ENCODE results near the gene AMZ1.
"Not testable (repeated sequence)": the region's sequence is repeated elsewhere in the genome, so short reads cannot be mapped to it uniquely, and the experiment has no call there.

The AMZ1 gene

DNA sequence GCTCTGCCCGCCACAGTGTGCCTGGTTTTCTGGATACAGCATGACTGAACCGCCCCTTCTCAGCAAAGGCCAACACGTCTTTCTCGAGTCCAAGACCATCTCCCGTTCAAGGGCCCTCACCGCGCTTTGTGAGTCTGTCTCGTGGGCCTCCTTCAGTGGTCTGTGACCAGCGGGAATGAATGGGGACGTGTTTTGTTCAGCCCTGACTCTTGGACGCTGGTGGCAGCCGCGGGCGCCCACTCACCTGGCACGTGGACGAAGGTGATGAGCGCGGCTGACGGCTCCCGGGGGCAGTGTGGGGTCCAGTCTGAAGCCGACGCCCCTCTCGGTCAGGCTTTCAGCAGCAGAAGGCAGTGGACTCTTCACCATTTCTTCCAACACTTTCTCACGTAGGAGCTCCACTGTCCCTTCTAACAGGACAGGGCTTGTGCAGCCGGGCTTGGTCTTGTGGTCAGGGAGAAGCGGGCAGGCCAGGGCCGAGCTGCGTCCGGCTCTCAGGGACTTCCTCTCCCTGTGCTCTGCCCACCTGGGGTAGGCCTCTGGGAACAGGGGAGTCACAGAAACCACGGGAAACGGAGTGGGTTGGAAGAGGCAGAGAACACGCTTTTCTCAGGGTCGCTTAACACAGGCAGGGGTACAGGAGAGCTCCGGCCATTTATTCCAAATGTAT lies 30.4 kb downstream of the AMZ1 start:
- no peaks in the 10 kb centered on the region for H3K27me3 ChIP-seq (ENCODE audit: control insufficient read depth, insufficient read depth, low read length, poor library complexity, severe bottlenecking)
- H3K36me3 ChIP-seq (ENCODE audit: control insufficient read depth, insufficient read depth, low read length), result no peaks in the 10 kb centered on the region
- H3K9me3 ChIP-seq (ENCODE audit: control insufficient read depth, low read length), result no peaks in the 10 kb centered on the region
- no peak overlapping the region for H3K27ac ChIP-seq (ENCODE audit: insufficient read depth, low read depth, low read length, poor library complexity, severe bottlenecking)
- 93% methylated on average over 34 of the region's 34 CpGs for WGBS, 2 experiments
- H3K4me3 ChIP-seq (ENCODE audit: insufficient read depth, low read depth, low read length), result no peak overlapping the region
- peaks cover under 1% of the 10 kb centered on the region for H3K4me1 ChIP-seq (ENCODE audit: control insufficient read depth, insufficient read depth, low read length)

DNA sequence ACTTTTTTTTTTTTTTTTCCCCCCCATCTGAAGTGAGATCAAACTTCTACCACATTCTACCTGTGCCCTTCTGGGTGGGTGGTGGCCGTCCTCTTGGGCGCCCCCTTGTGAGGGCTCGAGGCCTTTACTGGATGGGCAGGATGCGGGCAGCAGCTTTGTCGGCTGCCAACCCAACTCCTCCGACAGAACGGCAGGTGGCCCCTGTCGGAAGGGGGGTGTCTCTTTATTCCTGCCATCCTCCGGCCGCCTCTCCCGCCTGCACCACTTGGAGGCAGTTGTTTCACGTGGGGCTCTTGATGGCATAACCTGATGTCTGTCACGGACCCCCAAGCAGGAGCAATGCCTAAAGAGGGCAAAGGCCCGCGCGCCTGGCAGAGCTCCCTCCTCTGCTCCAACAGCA lies 31.0 kb downstream of the AMZ1 start:
- H3K4me1 ChIP-seq (ENCODE audit: control insufficient read depth, insufficient read depth, low read length), result no peaks in the 10 kb centered on the region
- H3K27me3 ChIP-seq (ENCODE audit: control insufficient read depth, insufficient read depth, low read length, poor library complexity, severe bottlenecking), result no peaks in the 10 kb centered on the region
- 62 to 63% methylated on average over 16 of the region's 16 CpGs for WGBS, 2 experiments
- no peaks in the 10 kb centered on the region for H3K9me3 ChIP-seq (ENCODE audit: control insufficient read depth, low read length)
- no peak overlapping the region for H3K27ac ChIP-seq (ENCODE audit: insufficient read depth, low read depth, low read length, poor library complexity, severe bottlenecking)
- no peaks in the 10 kb centered on the region for H3K36me3 ChIP-seq (ENCODE audit: control insufficient read depth, insufficient read depth, low read length)
- H3K4me3 ChIP-seq (ENCODE audit: insufficient read depth, low read depth, low read length), result no peak overlapping the region

GRCh38 chr7:2720024-2720423 lies 32.0 kb downstream of the AMZ1 start:
- Histone ChIP-seq H3K27me3 (ENCODE audit: control insufficient read depth, insufficient read depth, low read length, poor library complexity, severe bottlenecking) (no peaks in the 10 kb centered on the region), H3K9me3 (ENCODE audit: control insufficient read depth, low read length) (no peaks in the 10 kb centered on the region), H3K27ac (ENCODE audit: insufficient read depth, low read depth, low read length, poor library complexity, severe bottlenecking) (no peak overlapping the region), H3K4me3 (ENCODE audit: insufficient read depth, low read depth, low read length) (no peak overlapping the region), H3K4me1 (ENCODE audit: control insufficient read depth, insufficient read depth, low read length) (no peaks in the 10 kb centered on the region), H3K36me3 (ENCODE audit: control insufficient read depth, insufficient read depth, low read length) (no peaks in the 10 kb centered on the region)
- WGBS, 2 experiments, result 92 to 95% methylated on average over 16 of the region's 16 CpGs

DNA sequence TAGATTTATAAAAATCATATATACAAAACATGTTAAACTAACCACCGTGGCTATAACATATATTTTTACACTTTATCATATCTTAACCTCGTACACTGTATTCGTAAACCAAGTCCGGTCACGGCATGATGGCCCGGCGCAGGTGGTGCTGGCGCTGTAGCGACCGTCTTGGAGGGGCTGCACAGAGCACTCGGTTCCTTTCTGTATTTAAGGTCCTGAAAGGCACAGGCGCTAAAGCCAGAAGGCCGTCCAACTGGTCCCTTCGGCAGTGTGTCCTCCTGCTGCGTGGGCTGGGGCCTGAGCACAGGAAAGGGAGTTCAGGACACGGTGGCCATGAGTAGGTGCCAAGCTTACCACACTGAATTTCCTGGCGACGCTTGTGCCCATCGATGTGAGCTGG lies 33.8 kb downstream of the AMZ1 start:
- no peak overlapping the region for H3K4me3 ChIP-seq (ENCODE audit: insufficient read depth, low read depth, low read length)
- no peaks in the 10 kb centered on the region for H3K9me3 ChIP-seq (ENCODE audit: control insufficient read depth, low read length)
- no peak overlapping the region for H3K27ac ChIP-seq (ENCODE audit: insufficient read depth, low read depth, low read length, poor library complexity, severe bottlenecking)
- no peaks in the 10 kb centered on the region for H3K36me3 ChIP-seq (ENCODE audit: control insufficient read depth, insufficient read depth, low read length)
- WGBS, 2 experiments, result 96% methylated on average over 19 of the region's 19 CpGs
- H3K4me1 ChIP-seq (ENCODE audit: control insufficient read depth, insufficient read depth, low read length), result no peaks in the 10 kb centered on the region
- no peaks in the 10 kb centered on the region for H3K27me3 ChIP-seq (ENCODE audit: control insufficient read depth, insufficient read depth, low read length, poor library complexity, severe bottlenecking)

- no peaks in the 10 kb centered on the region for H3K9me3 ChIP-seq (ENCODE audit: control insufficient read depth, low read length)
- 95% methylated on average over 4 of the region's 4 CpGs for WGBS, 2 experiments
- H3K27ac ChIP-seq (ENCODE audit: insufficient read depth, low read depth, low read length, poor library complexity, severe bottlenecking), result no peak overlapping the region
- no peaks in the 10 kb centered on the region for H3K27me3 ChIP-seq (ENCODE audit: control insufficient read depth, insufficient read depth, low read length, poor library complexity, severe bottlenecking)
- H3K4me3 ChIP-seq (ENCODE audit: insufficient read depth, low read depth, low read length), result no peak overlapping the region
- no peaks in the 10 kb centered on the region for H3K36me3 ChIP-seq (ENCODE audit: control insufficient read depth, insufficient read depth, low read length)
- H3K4me1 ChIP-seq (ENCODE audit: control insufficient read depth, insufficient read depth, low read length), result no peaks in the 10 kb centered on the region
Measured at GRCh38 chr7:2722591-2722990, 34.6 kb downstream of the AMZ1 start.

DNA sequence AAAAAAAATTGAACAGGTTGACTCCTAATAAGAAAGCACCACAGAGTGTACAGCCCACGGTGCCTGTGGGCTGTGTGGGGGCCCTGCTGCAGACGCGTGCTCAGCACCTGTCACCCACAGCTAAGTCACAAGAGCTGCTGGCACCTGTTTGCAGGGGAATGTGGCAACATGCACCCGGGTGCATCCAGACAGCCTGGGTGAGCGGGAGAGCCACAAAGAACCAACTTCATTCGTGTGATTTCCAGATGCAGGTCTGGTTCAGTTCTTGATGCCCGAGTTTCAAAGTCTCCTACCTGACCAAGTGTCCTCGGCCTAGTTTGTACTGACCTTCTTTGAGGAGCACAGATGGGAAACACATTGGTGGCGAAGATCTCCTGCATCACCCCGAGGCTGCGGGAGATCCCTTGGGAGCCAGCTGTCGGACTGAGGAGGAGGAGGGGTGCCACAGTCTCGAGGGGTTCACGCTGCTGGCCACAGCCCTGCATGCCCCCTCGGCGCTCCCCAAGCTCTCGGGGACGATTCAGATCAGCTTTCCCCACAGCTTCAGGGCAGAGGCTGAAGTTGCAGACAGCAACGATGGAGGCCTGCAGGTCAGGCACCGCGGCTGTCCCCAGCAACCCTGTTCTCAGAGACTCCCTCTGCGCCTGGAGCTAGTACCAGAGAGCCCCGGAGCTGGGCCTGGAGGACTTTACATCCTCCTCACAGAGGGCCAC lies 35.3 kb downstream of the AMZ1 start:
- no peaks in the 10 kb centered on the region for H3K36me3 ChIP-seq (ENCODE audit: control insufficient read depth, insufficient read depth, low read length)
- no peaks in the 10 kb centered on the region for H3K27me3 ChIP-seq (ENCODE audit: control insufficient read depth, insufficient read depth, low read length, poor library complexity, severe bottlenecking)
- no peaks in the 10 kb centered on the region for H3K4me1 ChIP-seq (ENCODE audit: control insufficient read depth, insufficient read depth, low read length)
- H3K9me3 ChIP-seq (ENCODE audit: control insufficient read depth, low read length), result no peaks in the 10 kb centered on the region
- no peak overlapping the region for H3K27ac ChIP-seq (ENCODE audit: insufficient read depth, low read depth, low read length, poor library complexity, severe bottlenecking)
- H3K4me3 ChIP-seq (ENCODE audit: insufficient read depth, low read depth, low read length), result no peak overlapping the region
- 92% methylated on average over 23 of the region's 23 CpGs for WGBS, 2 experiments

DNA sequence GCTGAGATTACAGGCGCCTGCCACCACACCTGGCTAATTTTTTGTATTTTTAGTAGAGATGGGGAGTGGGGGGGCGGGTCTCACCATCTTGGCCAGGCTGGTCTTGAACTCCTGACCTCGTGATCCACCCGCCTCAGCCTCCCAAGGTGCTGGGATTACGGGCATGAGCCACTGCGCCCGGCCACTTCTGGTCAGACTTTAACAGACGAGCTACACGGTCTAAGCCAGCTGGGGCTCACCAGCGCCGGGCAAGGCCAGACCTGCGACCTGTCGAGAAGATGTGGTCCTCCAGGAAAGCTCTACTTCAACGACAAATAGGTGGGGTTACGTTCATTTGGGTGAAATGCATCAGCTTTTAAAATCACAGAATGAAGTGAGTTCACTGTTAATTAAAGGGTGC lies 36.0 kb downstream of the AMZ1 start:
- not testable (repeated sequence) for H3K4me3 ChIP-seq (ENCODE audit: insufficient read depth, low read depth, low read length); H3K27me3 ChIP-seq (ENCODE audit: control insufficient read depth, insufficient read depth, low read length, poor library complexity, severe bottlenecking); H3K4me1 ChIP-seq (ENCODE audit: control insufficient read depth, insufficient read depth, low read length); H3K9me3 ChIP-seq (ENCODE audit: control insufficient read depth, low read length); H3K27ac ChIP-seq (ENCODE audit: insufficient read depth, low read depth, low read length, poor library complexity, severe bottlenecking); H3K36me3 ChIP-seq (ENCODE audit: control insufficient read depth, insufficient read depth, low read length)
- WGBS, 2 experiments, result 94 to 96% methylated on average over 15 of the region's 15 CpGs

- Histone ChIP-seq H3K36me3 (ENCODE audit: control insufficient read depth, insufficient read depth, low read length) (no peaks in the 10 kb centered on the region), H3K4me1 (ENCODE audit: control insufficient read depth, insufficient read depth, low read length) (no peaks in the 10 kb centered on the region), H3K9me3 (ENCODE audit: control insufficient read depth, low read length) (no peaks in the 10 kb centered on the region), H3K4me3 (ENCODE audit: insufficient read depth, low read depth, low read length) (no peak overlapping the region), H3K27ac (ENCODE audit: insufficient read depth, low read depth, low read length, poor library complexity, severe bottlenecking) (no peak overlapping the region), H3K27me3 (ENCODE audit: control insufficient read depth, insufficient read depth, low read length, poor library complexity, severe bottlenecking) (no peaks in the 10 kb centered on the region)
- 95 to 96% methylated on average over 31 of the region's 31 CpGs for WGBS, 2 experiments
Measured at GRCh38 chr7:2724453-2725177, 36.6 kb downstream of the AMZ1 start.

DNA sequence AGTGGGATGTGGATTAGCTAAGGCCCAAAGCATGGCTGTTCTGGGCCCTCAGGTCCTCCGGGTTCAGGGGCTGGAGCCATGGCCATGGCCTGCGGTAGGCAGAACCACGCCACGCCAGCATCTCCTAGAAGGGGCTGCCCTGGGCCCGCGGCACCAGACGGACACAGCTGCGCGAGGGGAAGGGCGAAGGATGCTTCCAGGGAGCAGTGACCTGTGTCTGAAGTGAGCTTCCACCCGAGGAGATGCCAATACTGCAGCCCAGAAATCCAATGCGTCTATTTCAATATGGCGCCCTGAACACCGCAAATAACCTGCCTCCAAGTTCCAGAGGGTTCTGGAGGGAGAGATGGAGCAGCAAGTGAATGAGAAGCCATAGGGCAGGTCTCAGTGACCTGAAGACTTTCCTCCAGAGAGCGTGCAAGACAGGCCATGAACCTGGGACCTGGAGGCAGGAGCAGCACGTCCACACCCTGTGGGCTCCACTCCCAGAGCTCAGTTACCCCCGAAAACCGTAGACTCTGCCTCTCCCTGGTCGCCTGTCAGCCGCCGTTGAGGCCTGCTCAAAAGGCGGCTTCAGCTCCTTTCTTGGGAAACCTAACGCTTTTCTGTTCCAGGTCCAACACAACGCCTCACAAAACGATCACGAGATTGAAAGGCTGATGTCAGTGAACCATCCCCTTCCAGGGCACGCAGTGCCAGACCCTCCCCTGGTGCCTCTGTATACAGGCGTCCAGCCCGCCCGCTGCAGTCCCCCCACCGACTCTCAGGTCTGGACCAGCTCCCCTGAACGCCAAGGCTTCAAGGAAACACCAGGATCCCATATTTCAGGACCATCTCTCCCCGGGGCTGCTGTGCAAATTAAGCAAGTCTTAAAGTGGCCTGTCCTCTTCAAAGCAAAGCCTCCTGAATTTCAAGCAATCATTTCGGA lies 37.4 kb downstream of the AMZ1 start:
- 93 to 94% methylated on average over 34 of the region's 34 CpGs for WGBS, 2 experiments
- Histone ChIP-seq H3K27ac (ENCODE audit: insufficient read depth, low read depth, low read length, poor library complexity, severe bottlenecking) (no peak overlapping the region), H3K36me3 (ENCODE audit: control insufficient read depth, insufficient read depth, low read length) (no peaks in the 10 kb centered on the region), H3K4me3 (ENCODE audit: insufficient read depth, low read depth, low read length) (no peak overlapping the region), H3K27me3 (ENCODE audit: control insufficient read depth, insufficient read depth, low read length, poor library complexity, severe bottlenecking) (no peaks in the 10 kb centered on the region), H3K4me1 (ENCODE audit: control insufficient read depth, insufficient read depth, low read length) (peaks cover 3% of the 10 kb centered on the region), H3K9me3 (ENCODE audit: control insufficient read depth, low read length) (no peaks in the 10 kb centered on the region)

All from ectodermal cell (in vitro differentiated cells).